Measurements from ENCODE around the gene RSF1.
"Not testable (repeated sequence)": the region's sequence is repeated elsewhere in the genome, so short reads cannot be mapped to it uniquely, and the experiment has no call there.

RSF1 gene

GRCh38 chr11:77820565-77821348, at the start of gene RSF1, which contains the start of gene AAMDC:
Gene RSF1 (minus strand): TSS chr11:77820722. CDS start chr11:77820714, 8 bp downstream.
Gene AAMDC (plus strand): TSS chr11:77821144. CDS start chr11:77842497, 21,353 bp downstream.
- in situ Hi-C loops (cut with MboI; ENCODE audit: low sequenced_read_pairs): no loop called here

GRCh38 chr11:77868744-77869143, 48.2 kb upstream of the RSF1 start:
- in situ Hi-C loops (cut with MboI; ENCODE audit: low sequenced_read_pairs): no loop called here

GRCh38 chr11:77866336-77866735, 45.8 kb upstream of the RSF1 start:
- in situ Hi-C loops (cut with MboI; ENCODE audit: low sequenced_read_pairs): no loop called here

- in situ Hi-C loops (cut with MboI; ENCODE audit: low sequenced_read_pairs): no loop called here
Observed at GRCh38 chr11:77865805-77866204, 45.3 kb upstream of the RSF1 start.

- in situ Hi-C loops (cut with MboI; ENCODE audit: low sequenced_read_pairs): not testable (repeated sequence)
Observed at GRCh38 chr11:77861444-77861843, 40.9 kb upstream of the RSF1 start.

GRCh38 chr11:77857906-77858457, 37.5 kb upstream of the RSF1 start:
- in situ Hi-C loops (cut with MboI; ENCODE audit: low sequenced_read_pairs): not testable (repeated sequence)

- in situ Hi-C loops (cut with MboI; ENCODE audit: low sequenced_read_pairs): no loop called here
Observed at GRCh38 chr11:77854838-77855237, 34.3 kb upstream of the RSF1 start.

GRCh38 chr11:77851503-77851902, 31.0 kb upstream of the RSF1 start:
- in situ Hi-C loops (cut with MboI; ENCODE audit: low sequenced_read_pairs): no loop called here

GRCh38 chr11:77843700-77844099, 23.2 kb upstream of the RSF1 start:
- in situ Hi-C loops (cut with MboI; ENCODE audit: low sequenced_read_pairs): not testable (repeated sequence)

- in situ Hi-C loops (cut with MboI; ENCODE audit: low sequenced_read_pairs): no loop called here
Observed at GRCh38 chr11:77842441-77843121, 22.1 kb upstream of the RSF1 start.

GRCh38 chr11:77833302-77833701, 12.8 kb upstream of the RSF1 start:
- in situ Hi-C loops (cut with MboI; ENCODE audit: low sequenced_read_pairs): no loop called here

- in situ Hi-C loops (cut with MboI; ENCODE audit: low sequenced_read_pairs): no loop called here
Observed at GRCh38 chr11:77828926-77829325, 8.4 kb upstream of the RSF1 start.

- in situ Hi-C loops (cut with MboI; ENCODE audit: low sequenced_read_pairs): no loop called here
Observed at GRCh38 chr11:77823775-77824174, 3.3 kb upstream of the RSF1 start.

GRCh38 chr11:77822126-77822525, 1.6 kb upstream of the RSF1 start:
- in situ Hi-C loops (cut with MboI; ENCODE audit: low sequenced_read_pairs): not testable (repeated sequence)

GRCh38 chr11:77821349-77821851, 878 bp upstream of the RSF1 start:
- in situ Hi-C loops (cut with MboI; ENCODE audit: low sequenced_read_pairs): no loop called here

- in situ Hi-C loops (cut with MboI; ENCODE audit: low sequenced_read_pairs): no loop called here
Observed at GRCh38 chr11:77819921-77820564, 479 bp downstream of the RSF1 start.

- in situ Hi-C loops (cut with MboI; ENCODE audit: low sequenced_read_pairs): no loop called here
Observed at GRCh38 chr11:77819411-77819920, 1.1 kb downstream of the RSF1 start.

GRCh38 chr11:77815459-77815858, 5.1 kb downstream of the RSF1 start:
- in situ Hi-C loops (cut with MboI; ENCODE audit: low sequenced_read_pairs): no loop called here

GRCh38 chr11:77814848-77815247, 5.7 kb downstream of the RSF1 start:
- in situ Hi-C loops (cut with MboI; ENCODE audit: low sequenced_read_pairs): no loop called here

GRCh38 chr11:77813256-77813655, 7.3 kb downstream of the RSF1 start:
- in situ Hi-C loops (cut with MboI; ENCODE audit: low sequenced_read_pairs): no loop called here

- in situ Hi-C loops (cut with MboI; ENCODE audit: low sequenced_read_pairs): no loop called here
Observed at GRCh38 chr11:77806993-77807392, 13.5 kb downstream of the RSF1 start.

Measured in HL-60/S4 treated with retinoic acid at 250 ng/mL for 4 days and 3 days (cell line).